Small intestine (tissue), 7 donors: ENCODE results near the gene CHCHD3. TPM values are rescaled to one million over a fixed set of nuclear protein-coding genes. Genes with fewer than 3 reads are reported as not detected.

Source experiments
- DNase-seq, 2 donors: peaks; one replicate each; pipeline versions ENCODE4 v3.0.0 to v3.0.0-alpha.2; 2013
- FAIRE-seq: peaks from 2 replicates; lab custom pipeline; 2012; peaks lifted over from hg19 to GRCh38; lab: Jason Lieb, UNC
- H3K27ac ChIP-seq, 3 donors: one replicate each; pipeline ENCODE4 v1.5.1; 2013; ENCODE audit warnings: low read length in 2 of 3, mild to moderate bottlenecking in 2 of 3, control low read depth in 1 of 3, inconsistent platforms in 1 of 3, low read depth in 1 of 3, moderate library complexity in 1 of 3
- H3K27me3 ChIP-seq, 3 donors: one replicate each; pipeline ENCODE4 v1.6.1; 2013; ENCODE audit warnings: low read length in 3 of 3, inconsistent platforms in 1 of 3; ENCODE audit not compliant: control insufficient read depth in 3 of 3, insufficient read depth in 3 of 3
- H3K36me3 ChIP-seq, 3 donors: one replicate each; pipeline ENCODE4 v1.6.1; 2013; ENCODE audit warnings: low read length in 3 of 3, inconsistent platforms in 1 of 3, low read depth in 1 of 3, mild to moderate bottlenecking in 1 of 3, moderate library complexity in 1 of 3; ENCODE audit not compliant: control insufficient read depth in 3 of 3, insufficient read depth in 2 of 3
- H3K4me1 ChIP-seq, 3 donors: one replicate each; pipeline ENCODE4 v1.6.1; 2013; ENCODE audit warnings: low read length in 2 of 3, inconsistent platforms in 1 of 3, low read depth in 1 of 3, mild to moderate bottlenecking in 1 of 3, moderate library complexity in 1 of 3; ENCODE audit not compliant: control insufficient read depth in 3 of 3, insufficient read depth in 2 of 3
- H3K4me3 ChIP-seq, 3 donors: one replicate each; pipeline ENCODE4 v1.5.1; 2013; ENCODE audit warnings: low read length in 3 of 3, control low read depth in 1 of 3, inconsistent platforms in 1 of 3, low read depth in 1 of 3, mild to moderate bottlenecking in 1 of 3, moderate library complexity in 1 of 3
- H3K9me3 ChIP-seq, 2 donors: one replicate each; pipeline ENCODE4 v1.6.1; 2013; ENCODE audit warnings: low read depth in 1 of 2, low read length in 1 of 2; ENCODE audit not compliant: control insufficient read depth in 2 of 2, insufficient read depth in 1 of 2
- WGBS, 3 donors: extraction: QIAGEN DNeasy Blood & Tissue Kit; methylation state at CpG; one replicate each; pipeline ENCODE4 v1.1.7; 2013; 5-methylcytosine and 5-hydroxymethylcytosine counted together
- polyA plus RNA-seq, 4 donors: library from polyadenylated mRNA; stranded (reverse) in 3 of 4; unstranded in 1 of 4; fragments of 200-250 nt in 3 of 4; fragments of 120-200 nt in 1 of 4; gene quantifications; one replicate each; pipeline versions ENCODE4 v1.2.1 to v1.2.3, GENCODE V29; 2013
- donor health status: healthy with polysubstance abuse.
- donor health status: control.
- donor health status: control.
- donor health status: Bipolar disorder and iron deficiency.
- donor health status: healthy.

Gene CHCHD3
- polyA plus RNA-seq, 4 donors, result 53.5 to 98.6 (median 78.9) TPM

DNA sequence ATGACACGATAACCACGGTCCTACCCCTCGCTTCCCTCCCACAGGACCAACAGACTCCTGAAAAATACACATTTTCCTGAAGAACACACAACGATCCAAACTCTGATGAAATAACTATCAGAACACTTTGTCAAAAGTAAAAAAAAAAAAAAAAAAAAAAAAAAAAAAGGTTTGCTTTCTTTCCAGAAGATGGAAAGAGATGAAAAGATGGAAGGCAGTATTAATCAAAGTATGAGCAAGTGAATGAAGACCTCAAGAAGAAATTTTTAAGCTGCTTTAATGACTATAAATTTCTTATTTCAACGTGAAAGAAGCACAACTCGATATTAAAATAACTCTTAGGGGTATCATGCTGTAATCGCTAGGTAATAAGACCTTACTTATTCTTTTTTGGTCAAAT is 202.3 kb downstream of the CHCHD3 start:
- H3K27ac ChIP-seq, result no peak overlapping the region
- 96 to 100% (median 97%) methylated on average over 7 of the region's 7 CpGs for WGBS, 3 donors

DNA sequence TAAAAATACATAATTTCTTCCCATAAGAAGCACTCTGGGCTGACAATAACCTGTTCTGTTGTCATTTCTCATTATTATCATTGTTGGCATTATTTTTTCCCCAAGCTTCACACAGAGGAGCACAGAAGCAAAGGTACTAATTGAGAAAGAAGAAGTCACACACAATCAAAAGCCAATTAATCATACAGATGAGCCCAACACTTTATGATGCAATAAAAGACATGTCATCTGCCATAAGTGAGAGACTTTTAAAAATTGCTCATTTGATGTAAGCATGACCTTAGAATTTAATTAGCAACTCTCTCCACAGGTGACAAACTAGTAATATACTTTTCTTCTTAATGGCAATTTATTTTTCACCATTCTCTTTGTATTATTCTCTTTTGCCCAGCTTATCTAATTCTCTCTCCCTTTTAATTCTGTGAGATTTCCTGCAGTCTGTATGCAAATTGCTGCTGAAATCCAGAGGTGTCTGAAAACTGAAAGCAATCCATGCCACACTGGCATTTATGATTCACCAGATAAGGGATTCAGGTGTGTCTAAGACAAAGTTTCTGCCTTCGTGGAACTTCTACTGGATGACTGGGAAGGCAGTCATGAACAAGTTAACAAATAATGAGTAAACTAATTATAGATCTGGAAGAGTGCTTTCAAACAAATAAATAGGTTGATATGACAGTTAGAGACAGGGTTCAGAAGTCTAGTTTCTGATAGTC is 203.5 kb downstream of the CHCHD3 start:
- FAIRE-seq (no peak), DNase-seq (peak; percentile 64 to 89)
- Histone ChIP-seq H3K4me1 (peaks cover 2 to 5% (median 4%) of the 10 kb centered on the region in 3 donors), H3K36me3 (no peaks in the 10 kb centered on the region), H3K27me3 (no peaks in the 10 kb centered on the region), H3K4me3 (no peak overlapping the region), H3K27ac (peak overlapping the region in 2 of 3 donors; percentile 48 to 54), H3K9me3 (no peaks in the 10 kb centered on the region)
- 15 to 76% (median 33%) methylated on average over 1 of the region's 1 CpG for WGBS, 3 donors

More for the DNA sequence above, 202.3 kb downstream of the CHCHD3 start:
- DNase-seq (no peak), FAIRE-seq (no peak)
- peaks cover 2 to 5% (median 4%) of the 10 kb centered on the region in 3 donors for H3K4me1 ChIP-seq
- peaks cover 0 to 3% (median 0%) of the 10 kb centered on the region in 3 donors for H3K36me3 ChIP-seq
- no peak overlapping the region for H3K4me3 ChIP-seq
- no peaks in the 10 kb centered on the region for H3K27me3 ChIP-seq
- H3K9me3 ChIP-seq, result no peaks in the 10 kb centered on the region

DNA sequence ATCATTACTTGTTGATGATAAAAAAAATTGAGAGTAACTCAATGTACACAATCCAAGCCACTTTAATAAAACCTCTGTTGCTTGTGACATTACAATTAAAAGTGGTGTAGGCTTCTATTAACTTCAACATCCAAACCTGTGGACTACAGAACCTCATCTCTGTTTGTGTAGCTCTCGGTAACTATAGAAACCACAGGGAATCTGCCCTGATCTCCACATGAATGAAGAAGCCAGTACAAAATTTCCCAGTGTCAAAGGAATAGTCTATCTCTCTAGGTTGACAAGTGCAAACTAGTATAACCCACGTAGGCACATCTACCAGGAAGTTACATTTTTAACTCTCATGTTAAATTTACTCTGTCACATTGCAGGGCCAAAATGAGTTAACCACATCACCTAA is 204.3 kb downstream of the CHCHD3 start:
- Histone ChIP-seq H3K36me3 (no peaks in the 10 kb centered on the region), H3K27me3 (no peaks in the 10 kb centered on the region), H3K4me3 (no peak overlapping the region), H3K4me1 (peaks cover 2 to 5% (median 4%) of the 10 kb centered on the region in 3 donors), H3K9me3 (no peaks in the 10 kb centered on the region), H3K27ac (peak overlapping the region in 1 of 3 donors; percentile 48)
- no peak for FAIRE-seq
- 62 to 81% (median 74%) methylated on average over 2 of the region's 2 CpGs for WGBS, 3 donors
- DNase-seq, result no peak

DNA sequence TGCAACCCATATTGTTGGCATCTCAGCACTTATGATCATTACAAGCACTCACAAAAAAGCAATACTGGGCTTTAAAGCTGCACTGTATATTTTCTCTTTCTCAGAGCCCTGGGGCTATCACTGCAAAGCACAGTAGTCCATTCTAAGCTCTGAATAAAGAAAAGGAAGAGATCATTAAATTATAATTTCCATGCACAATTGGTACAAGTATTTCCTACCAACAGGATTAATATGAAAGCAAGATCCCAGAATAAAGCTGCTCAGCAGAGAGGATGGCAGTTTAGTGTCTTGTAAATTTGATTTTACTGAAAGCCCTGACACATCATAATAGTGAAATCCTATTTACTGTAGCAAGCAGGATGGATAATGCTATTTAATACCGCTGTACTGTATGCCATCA is 205.3 kb downstream of the CHCHD3 start:
- H3K4me1 ChIP-seq, result peaks cover 2 to 5% (median 4%) of the 10 kb centered on the region in 3 donors
- DNase-seq, result no peak
- 96 to 98% (median 97%) methylated on average over 1 of the region's 1 CpG for WGBS, 3 donors
- H3K9me3 ChIP-seq, result no peaks in the 10 kb centered on the region
- no peaks in the 10 kb centered on the region for H3K27me3 ChIP-seq
- no peak overlapping the region for H3K27ac ChIP-seq
- H3K4me3 ChIP-seq, result no peak overlapping the region
- H3K36me3 ChIP-seq, result no peaks in the 10 kb centered on the region
- FAIRE-seq, result no peak

DNA sequence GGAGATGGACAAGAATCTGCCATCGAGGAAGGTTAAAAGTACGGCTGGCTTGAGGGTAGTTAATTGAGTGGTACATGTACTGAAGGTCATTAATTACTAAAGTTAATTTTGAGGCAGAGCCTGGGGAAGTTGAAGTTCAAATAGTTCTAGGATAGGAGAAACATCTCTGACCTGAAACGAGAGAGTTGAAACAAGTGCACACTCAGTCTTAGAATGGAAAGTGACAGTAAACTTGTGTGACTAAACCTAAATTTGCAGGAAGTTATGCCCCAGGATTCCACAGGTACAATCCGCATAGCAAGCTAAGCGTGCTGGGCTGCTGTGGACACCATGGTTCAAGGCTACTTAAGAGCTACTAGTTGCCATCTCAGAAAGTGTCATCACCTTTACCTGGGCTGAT is 209.9 kb downstream of the CHCHD3 start:
- H3K27me3 ChIP-seq, result no peaks in the 10 kb centered on the region
- no peaks in the 10 kb centered on the region for H3K4me1 ChIP-seq
- 74 to 77% (median 76%) methylated on average over 5 of the region's 5 CpGs for WGBS, 3 donors
- no peak overlapping the region for H3K27ac ChIP-seq
- H3K4me3 ChIP-seq, result no peak overlapping the region
- DNase-seq (no peak), FAIRE-seq (no peak)
- no peaks in the 10 kb centered on the region for H3K9me3 ChIP-seq
- H3K36me3 ChIP-seq, result peaks cover 0 to 5% (median 0%) of the 10 kb centered on the region in 3 donors

DNA sequence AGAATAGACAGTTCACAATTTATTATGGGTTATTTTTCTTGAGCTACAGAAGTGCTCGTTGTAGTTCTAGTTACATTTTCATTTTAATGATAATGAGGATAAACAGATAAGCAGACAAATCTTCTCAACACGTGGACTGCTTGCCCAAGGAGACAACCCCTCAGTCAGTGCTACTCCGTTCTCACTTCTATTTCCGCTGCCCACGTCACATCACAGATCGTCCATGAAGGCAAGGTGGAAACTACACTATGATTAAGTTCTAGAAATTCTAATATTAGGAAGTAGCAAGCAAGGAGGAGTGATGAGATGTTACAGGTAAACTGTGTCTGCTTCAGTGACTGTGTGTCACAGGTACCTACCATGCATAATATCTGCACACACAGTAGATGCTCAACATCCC is 210.5 kb downstream of the CHCHD3 start:
- DNase-seq, result no peak
- no peaks in the 10 kb centered on the region for H3K9me3 ChIP-seq
- FAIRE-seq, result no peak
- 78 to 89% (median 85%) methylated on average over 6 of the region's 6 CpGs for WGBS, 3 donors
- H3K27me3 ChIP-seq, result no peaks in the 10 kb centered on the region
- H3K4me1 ChIP-seq, result no peaks in the 10 kb centered on the region
- no peak overlapping the region for H3K4me3 ChIP-seq
- H3K36me3 ChIP-seq, result peaks cover 0 to 5% (median 0%) of the 10 kb centered on the region in 3 donors
- H3K27ac ChIP-seq, result no peak overlapping the region

DNA sequence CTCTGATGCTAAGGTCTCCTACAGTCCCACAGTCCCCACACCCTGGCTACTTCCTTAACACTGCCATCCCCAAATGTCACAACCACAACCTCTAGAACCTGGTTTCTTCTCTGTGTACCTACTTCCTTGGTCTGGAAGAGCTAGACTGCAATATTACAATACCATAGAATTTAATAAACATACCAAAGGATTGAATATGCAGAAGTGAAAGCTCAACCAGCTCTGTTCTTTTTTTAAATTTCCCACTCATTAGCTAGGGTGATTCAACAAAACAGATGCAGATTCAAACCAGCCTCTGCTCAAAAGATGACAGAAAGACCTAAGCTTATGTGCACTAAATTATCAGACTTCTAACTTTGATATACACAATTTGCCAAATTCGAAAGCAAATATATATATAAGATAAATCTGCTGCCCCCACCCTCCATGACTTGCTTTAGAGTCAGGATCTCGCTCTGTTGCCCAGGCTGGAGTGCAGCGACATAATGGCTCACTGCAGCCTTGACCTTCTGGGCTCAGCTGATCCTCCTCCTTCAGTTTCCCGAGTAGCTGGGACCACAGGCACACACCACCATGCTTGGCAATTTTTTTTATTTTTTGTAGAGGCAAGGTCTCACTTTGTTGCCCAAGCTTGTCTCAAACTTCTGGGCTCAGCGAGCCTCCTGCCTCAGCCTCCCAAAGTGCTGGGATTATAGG is 212.6 kb downstream of the CHCHD3 start:
- no peaks in the 10 kb centered on the region for H3K9me3 ChIP-seq
- DNase-seq, result no peak
- H3K4me3 ChIP-seq, result no peak overlapping the region
- H3K36me3 ChIP-seq, result peaks cover 0 to 5% (median 0%) of the 10 kb centered on the region in 3 donors
- no peaks in the 10 kb centered on the region for H3K4me1 ChIP-seq
- 96 to 98% (median 96%) methylated on average over 5 of the region's 5 CpGs for WGBS, 3 donors
- FAIRE-seq, result no peak
- H3K27me3 ChIP-seq, result no peaks in the 10 kb centered on the region
- H3K27ac ChIP-seq, result no peak overlapping the region

DNA sequence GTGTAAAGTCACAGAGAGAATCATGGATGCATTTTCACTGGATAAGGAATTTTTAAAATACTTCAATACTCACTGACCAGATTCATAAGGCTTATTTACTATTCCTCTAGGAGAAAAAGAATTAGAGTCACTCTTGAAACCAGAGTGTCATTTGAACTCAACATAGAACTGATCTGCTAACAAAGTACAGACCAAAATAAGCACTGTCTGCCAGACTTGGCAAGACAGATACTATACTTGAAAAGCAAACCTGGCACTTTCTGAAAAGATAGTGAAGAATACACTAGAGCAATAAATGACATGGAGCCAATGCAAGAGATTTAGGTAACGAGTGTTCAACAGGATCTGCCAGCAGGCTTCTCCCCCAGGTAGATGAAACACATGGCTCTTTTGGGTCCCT is 215.3 kb downstream of the CHCHD3 start:
- peaks cover 0 to 5% (median 0%) of the 10 kb centered on the region in 3 donors for H3K36me3 ChIP-seq
- FAIRE-seq (no peak), DNase-seq (no peak)
- H3K4me1 ChIP-seq, result no peaks in the 10 kb centered on the region
- WGBS, 3 donors, result 96 to 100% (median 98%) methylated on average over 1 of the region's 1 CpG
- no peak overlapping the region for H3K27ac ChIP-seq
- H3K9me3 ChIP-seq, result peaks cover 0 to 10% of the 10 kb centered on the region in 2 donors
- H3K27me3 ChIP-seq, result no peaks in the 10 kb centered on the region
- no peak overlapping the region for H3K4me3 ChIP-seq
